HG03196 (cell line): ENCODE measurements around the gene MCF2L.
"Not testable (repeated sequence)": the region's sequence is repeated elsewhere in the genome, so short reads cannot be mapped to it uniquely, and the experiment has no call there.

Experiments
- ATAC-seq: cut with Tn5 transposase; IDR thresholded peaks from one replicate; pipeline ENCODE4 v1.9.1; 2021; ENCODE audit not compliant: unreplicated experiment

The MCF2L gene

DNA sequence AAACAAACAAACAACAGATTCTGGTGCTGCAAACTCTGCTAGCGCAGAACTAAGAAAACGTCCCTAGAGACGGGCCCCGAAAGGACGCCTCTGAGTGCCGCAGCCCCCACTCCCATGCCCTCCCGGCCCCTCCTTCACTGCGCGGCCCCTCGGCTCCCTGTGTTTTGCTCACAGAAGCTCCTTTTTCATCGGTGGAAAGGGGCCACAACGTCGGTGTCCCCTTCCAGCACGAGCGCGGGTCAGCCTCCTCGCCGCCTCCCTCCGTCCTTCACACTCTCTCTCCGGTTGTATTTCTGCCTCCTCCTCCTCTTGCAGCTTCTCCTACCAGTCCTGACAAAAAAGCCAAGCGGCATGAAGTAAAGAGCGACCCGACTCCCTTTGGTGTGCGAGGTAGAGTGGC lies 121.8 kb downstream of the MCF2L start:
- no peak for ATAC-seq

DNA sequence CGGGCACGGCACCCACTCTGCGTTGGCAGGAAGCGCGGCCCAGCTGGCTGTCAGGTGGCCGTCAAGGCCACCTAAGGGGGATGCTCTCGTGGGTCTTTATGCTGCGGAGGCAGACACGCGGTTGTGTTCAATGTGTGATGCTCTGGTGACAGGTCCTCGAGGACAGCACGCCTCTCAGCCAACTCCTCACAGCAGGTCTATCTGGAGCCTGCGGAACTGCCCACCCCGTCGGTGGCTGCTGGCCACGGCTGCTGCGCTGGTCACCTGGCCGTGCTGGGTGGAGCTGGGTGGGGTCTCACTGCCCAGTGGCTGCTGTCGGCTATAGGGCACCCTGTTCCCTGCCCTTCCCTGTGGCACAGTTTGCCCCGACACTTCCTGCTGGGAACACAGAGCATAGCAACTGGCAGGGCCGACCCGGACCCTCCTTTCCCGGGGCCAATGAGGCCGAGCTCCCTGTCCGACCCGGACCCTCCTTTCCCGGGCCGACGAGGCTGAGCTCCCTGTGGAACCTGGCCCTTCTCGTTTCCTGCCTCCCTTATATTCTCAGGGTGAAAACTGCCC lies 122.3 kb downstream of the MCF2L start:
- no peak for ATAC-seq

DNA sequence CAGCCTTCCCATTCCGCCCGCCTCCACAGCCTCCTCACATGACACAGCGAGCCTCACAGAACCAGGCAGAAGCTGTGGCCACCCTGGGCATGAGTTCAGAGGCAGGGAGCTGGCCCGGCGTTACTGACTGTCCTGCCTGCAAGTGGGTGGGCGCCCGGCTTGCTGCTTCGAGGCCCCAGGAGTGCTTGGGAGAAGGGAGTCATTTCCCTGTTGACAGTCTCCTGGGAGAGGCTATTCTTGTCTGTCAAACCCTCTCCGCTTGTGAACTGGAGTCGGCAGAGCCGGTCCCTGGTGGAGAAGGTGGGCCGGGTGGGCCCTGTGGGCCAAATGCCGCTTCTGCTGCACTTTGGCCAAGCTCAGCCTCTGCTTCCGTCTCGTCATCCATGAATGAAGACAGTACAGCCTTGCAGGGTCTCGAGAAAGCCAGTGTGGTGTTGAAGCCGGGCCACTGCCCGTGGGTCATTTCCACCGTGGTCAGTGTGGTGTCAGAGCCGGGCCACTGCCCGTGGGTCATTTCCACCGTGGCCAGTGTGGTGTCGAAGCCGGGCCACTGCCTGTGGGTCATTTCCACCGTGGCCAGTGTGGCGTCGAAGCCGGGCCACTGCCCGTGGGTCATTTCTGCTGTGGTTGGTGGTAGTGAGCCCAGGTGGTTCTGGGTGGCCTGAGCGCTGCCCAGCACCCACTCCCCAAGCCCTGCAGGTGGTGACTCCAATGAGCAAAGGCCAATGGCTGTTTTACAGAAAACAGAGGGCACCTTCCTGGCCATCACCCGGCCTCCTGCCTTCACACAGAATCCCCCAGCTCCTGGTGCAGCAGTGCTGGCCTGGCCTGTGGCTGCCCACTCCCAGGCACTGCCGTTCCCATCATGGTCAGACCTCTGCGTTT lies 123.1 kb downstream of the MCF2L start:
- no peak for ATAC-seq

DNA sequence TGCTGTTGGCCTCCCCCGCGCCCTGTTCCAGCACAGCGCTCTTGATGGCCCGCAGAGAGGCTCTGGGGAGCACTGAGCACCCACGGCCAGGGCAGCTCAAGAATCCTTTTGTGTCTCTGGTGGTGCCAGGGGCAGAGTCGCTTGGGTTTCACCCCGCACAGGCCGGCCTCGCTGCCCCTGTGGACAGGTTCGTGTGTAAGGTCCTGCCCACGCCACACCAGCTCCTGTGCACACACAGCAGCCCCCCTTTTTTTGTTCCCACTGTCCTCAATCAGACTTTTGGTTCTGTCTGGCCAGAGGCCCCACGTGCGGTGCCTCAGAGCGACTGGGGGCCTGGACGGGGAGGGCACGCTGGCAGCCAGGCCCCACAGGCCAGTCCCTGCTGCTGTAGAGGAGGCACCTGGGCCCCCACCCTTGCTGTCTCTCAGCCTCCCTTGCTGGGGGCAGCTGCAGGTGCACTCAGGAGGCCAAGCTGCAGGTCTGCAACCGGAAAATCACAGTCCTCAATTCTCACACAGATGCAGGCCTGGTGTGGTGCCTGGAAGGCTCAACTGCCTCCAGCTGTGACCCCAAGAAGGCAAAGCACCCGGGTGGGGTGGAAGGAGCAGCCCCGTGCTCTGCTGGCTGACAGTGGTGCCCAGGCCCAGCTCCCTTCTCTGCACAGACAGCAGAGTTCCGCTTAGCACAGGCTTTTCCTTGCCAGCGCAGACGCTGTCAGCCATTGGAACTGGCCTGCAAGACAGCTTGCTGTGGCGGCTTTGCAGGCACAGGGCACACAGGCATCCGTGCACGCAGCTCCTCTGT lies 124.0 kb downstream of the MCF2L start:
- ATAC-seq, result no peak

DNA sequence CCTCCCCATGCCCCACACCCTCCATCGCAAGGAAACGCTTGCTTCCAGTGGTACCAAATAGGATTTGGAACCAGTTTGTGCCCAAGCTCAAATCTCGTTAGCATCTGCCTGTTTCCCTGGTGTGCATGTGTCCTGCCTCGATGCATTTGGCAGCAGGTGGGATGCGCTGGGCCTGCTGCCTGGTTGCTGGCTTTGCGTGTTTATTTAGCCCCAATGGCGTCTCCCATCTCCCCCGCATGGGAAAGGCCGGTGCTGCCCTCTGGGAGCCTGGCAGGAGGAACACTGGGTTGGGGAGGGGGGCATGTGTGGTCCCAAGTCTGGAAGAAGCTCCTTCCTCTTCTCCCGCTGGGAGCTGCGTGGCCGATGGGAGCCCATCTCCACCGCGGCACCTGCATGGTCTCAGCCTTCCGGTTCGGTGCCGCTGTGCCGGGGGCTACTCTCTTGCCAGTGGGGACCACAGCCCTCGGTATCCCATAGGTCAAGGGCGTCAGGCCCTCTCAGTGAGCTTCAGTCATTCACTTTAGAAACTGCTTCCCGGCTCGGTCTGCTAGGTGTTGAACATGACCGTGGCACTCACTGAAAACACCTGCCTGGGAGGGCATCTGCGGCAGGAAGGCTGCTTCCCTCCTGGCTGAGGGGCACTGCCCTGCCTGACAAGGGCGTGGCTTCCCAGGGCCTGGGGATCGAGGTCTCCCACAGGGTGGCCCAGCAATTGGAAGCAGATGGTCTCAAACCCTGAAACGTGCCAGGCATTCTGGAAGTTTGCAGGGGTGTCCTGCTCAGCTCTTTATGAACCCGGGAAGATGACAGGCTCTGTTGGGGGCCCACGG lies 124.8 kb downstream of the MCF2L start:
- ATAC-seq, result no peak

DNA sequence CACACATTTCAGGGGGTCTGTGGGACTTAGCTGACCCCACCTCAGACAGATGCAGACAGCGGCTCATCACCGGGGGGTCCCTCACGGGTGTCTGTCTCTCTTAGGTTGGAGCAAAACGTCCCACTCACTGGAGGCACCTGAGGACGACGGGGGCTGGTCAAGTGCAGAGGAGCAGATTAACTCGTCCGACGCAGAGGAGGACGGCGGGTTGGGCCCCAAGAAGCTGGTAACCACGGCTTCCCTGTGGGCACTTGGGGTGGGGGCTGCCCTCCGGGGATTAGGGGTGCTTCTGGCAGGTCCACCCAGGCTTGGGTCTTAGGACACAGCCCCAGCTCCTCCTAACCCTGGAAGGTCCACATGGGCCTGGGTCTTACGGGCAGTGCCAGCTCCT lies 125.4 kb downstream of the MCF2L start:
- no peak for ATAC-seq

DNA sequence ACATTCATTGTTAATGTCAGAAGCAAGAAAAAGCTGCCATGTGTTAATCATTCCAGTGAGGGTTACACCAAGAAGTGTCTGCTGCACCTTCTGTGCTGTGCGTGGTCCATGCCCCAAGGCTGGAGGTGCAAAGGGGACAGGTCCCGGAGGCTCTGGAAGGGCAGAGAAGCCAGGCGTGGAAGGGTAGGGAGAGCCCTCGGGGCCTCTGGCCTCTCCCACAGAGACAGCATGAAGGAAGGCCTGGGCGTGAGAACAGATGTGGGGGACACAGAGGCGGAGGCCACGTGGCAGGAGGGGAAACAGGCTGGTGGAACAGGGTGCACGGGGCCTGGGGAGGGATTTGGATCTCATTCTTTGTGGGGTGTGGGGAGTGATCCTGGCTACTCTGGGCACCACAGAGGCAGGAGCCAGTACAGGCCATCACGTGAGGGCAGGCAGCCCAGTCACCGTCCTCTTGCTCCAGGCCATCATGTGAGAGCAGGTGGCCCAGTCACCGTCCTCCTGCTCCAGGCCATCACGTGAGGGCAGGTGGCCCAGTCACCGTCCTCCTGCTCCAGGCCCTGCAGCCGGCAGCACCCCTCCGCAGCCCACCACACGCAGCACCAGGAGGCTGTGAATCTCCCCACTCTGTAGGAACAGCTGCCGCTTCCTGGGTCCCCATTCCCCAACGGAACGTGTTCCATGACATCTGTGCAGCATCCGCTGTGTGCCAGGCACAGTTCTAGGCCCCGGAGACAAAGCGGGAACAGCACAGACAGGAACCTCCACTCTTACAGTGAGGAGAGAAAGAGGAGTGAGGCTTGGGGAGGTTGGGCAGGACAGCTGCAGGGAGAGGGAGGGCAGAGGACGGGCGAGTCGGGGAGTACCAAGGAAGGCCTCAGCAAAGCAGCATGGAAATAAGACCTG lies 126.4 kb downstream of the MCF2L start:
- ATAC-seq, result no peak

DNA sequence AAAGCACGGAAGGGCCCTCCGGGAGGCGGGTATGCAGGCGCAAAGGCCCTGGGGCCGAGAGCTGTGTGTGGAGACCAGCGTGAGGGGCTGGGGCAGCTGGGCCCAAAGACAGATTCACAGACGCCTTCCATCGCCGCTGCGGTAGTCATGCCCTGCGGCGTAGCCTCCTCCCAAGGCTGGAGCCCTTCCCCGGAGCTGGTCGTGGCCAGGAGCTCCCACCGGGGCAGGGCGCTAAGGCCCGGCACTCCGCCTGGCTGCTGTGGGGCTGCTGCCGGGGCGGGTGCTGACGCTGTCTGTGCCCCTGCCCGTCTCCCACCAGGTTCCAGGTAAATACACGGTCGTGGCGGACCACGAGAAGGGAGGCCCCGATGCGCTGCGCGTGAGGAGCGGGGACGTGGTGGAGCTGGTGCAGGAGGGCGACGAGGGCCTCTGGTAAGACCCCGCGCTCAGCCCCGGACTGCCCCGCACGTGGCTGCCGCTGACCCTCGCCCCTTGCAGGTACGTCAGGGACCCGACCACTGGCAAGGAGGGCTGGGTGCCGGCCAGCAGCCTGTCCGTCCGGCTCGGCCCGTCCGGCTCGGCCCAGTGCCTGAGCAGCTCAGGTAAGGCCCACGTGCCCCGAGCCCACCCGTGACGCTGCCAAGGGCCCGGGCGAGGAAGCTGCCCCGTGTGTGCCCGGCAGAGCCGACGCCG lies 127.2 kb downstream of the MCF2L start:
- no peak for ATAC-seq

DNA sequence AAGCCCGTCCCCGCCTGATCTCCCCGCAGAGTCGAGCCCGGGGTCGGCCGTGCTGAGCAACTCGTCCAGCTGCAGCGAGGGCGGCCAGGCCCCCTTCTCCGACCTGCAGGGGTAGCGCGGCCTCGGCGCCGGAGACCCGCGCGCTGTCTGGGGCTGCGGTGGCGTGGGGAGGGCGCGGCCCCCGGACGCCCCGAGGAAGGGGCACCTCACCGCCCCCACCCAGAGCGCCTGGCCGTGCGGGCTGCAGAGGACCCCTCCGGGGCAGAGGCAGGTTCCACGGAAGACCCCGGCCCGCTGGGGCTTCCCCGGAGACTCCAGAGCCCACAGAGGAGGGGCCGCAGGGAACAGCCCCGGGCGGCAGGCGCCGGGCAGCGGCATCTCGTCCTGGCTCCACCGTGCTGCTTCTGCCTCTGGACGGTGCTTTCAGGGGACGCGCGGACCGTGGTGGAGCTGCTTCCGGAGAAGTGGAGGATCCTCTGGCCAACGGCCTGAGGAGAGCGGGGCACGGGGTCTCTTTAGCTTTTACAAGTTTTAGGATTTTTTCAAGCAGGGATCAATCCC lies 127.8 kb downstream of the MCF2L start:
- ATAC-seq, result no peak

DNA sequence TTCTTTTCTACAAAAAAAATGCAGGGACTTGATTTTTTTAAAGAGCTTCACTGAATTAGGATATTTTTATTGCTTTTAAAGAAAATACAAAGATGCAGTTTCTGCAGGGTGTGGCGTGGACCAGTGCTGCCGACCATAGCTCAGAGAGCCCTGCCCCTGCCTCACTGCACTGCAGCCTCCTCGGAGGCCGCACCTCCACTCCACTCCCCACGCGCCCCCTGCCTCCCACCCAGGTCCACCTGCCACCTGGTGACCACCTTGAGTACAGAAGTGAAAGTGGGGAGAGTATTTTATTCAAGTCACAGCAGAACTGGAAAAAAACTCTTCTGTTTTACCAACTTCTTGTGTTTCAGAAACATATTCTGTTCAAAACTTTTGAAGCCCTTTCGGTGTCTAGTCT lies 128.6 kb downstream of the MCF2L start:
- no peak for ATAC-seq

DNA sequence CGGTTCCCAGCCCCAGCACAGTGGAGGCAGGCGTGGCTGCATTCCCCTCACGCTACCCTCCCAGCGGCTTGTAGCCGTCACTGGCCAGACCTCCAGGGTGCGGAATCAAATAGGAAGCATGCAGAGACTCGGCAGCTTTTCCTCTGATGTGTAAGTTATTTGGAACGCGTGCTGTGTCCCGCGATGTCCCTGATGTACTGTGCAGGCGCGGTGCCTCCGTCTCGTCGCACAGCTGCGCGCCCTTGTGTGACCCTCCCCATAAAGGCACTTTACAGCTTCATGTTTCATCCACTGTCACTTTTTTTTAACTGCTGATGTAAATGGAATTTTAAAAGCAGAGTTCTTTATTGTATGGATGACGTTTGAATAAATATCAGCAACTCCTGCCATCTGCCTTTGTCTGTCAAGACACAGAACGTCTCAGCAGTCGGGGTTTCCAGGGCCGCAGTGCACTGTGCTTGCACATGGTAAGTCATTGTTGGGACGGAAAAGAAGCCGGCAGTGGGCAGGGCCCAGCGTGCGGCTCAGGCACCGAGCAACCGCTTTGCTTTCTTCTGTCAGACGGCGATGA lies 129.2 kb downstream of the MCF2L start:
- ATAC-seq, result no peak

DNA sequence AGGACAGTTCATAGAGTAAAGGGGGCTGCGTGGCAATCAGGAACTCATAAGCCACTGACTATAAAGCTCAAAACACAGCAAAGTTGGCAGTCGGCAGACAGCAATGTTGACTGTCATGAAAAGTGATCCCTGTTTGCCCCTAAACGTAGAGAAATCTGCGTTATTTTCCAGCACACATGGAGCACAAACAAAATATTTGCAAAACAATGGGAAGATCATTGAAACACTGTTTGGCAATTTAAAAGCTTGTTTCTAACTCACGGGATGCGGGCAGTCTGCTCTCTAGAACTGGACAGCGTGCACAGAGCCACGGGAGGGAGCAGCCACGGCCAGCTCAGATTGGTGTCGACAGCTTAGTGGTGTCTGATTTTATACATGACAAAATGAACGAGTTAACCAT lies 130.1 kb downstream of the MCF2L start:
- ATAC-seq, result no peak

DNA sequence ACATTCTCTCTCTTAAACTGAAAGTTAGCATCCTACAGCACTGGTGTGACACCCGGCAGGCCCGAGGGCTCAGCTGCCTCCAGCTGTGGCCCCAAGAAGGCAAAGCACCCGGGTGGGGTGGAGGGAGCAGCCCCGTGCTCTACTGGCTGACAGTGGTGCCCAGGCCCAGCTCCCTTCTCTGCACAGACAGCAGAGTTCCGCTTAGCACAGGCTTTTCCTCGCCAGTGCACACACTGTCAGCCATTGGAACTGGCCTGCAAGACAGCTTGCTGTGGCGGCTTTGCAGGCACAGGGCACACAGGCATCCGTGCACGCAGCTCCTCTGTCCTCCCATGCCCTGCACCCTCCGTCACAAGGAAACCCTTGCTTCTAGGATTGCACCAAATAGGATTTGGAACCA lies 133.3 kb downstream of the MCF2L start:
- ATAC-seq, result not testable (repeated sequence)

DNA sequence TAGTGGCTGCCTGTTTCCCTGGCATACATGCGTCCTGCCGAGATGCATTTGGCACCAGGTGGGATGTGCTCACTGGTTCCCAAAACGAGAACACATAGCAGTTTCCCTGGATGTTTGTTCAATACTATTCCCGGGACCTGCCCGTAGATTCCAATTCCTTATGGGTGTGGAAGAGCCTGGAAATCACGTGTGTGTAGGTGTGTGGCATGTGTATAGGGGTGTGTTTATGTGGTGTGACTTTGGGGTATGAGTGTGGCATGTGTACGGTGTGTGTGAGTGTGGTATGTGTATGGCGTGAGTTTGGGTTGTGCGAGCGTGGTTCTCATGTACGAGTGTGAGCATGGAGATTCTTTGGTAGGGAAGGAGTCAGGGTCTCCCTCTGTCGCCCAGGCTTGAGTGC lies 133.7 kb downstream of the MCF2L start:
- ATAC-seq, result no peak

DNA sequence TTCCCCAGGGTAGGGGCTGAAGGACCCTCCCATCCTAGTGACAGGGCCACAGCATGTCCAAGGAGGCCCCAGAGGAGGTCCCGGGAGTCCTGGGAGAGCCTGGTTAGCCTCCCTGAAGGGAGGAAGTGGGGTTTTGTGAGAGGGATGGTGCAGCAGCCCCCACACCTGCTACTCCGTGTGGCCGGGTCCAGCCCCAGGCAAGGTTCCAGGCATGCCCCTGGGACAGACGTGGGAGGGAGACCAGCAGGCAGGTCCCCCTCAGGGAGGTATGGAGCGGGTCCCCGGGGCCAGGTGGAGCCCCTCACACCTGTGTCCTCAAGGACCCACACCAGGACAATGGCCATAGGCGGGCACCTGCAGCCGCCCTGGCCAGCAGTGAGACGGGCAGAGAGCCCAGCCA lies 134.6 kb downstream of the MCF2L start:
- ATAC-seq, result no peak

DNA sequence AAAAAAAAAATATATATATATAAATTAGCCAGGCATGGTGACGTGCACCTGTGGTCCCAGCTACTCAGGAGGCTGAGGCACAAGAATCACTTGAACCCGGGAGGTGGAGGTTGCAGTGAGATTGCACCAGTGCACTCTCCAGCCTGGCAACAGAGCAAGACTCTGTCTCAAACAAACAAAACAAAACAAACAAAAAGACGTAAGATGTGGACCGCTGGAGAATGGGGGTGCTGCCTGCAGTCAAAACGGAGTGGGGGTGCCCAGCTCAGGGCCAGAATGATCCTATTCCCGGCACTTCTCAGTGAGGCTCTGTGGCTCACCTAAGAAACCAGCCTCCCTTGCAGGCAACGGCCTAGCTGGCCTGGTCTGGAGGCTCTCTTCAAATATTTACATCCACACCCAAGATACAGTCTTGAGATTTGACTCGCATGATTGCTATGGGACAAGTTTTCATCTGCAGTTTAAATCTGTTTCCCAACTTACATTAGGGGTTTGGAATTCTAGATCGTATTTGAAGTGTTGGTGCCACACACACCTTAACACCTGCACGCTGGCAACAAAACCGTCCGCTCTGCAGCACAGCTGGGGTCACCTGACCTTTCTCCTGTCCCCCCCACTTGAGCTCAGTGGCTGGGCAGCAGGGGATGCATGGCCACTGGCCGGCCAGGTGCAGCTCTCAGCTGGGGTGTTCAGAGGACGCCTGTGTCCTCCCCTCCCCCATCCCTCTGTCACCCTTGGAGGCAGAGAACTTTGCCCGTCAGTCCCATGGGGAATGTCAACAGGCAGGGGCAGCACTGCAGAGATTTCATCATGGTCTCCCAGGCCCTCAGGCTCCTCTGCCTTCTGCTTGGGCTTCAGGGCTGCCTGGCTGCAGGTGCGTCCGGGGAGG lies 136.3 kb downstream of the MCF2L start, which contains the start of gene F7:
F7 (plus strand) TSS at position 760 of the 889 bp plus-strand sequence; CDS start at position 811, 51 bp downstream.
- no peak for ATAC-seq

DNA sequence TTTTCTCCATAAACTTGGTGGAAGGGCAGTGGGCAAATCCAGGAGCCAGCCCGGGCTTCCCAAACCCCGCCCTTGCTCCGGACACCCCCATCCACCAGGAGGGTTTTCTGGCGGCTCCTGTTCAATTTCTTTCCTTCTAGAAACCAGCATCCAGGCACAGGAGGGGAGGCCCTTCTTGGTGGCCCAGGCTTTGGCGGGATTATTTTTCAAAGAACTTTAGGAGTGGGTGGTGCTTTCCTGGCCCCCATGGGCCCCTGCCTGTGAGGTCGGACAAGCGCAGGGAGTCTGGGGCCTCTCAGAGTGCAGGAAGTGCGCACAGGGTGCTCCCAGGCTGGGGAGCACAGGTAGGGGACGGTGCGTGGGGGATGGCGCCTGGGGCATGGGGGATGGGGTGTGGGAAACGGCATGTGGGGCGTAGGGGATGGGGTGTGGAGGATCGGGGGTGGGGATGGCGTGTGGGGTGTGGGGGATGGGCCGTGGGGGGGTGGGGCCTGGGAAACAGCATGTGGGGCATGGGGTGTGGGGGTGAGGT lies 137.0 kb downstream of the MCF2L start:
- ATAC-seq, result no peak
